ENCODE results near the gene ESAM. TPM values are rescaled to one million over a fixed set of nuclear protein-coding genes. Genes with fewer than 3 reads are reported as not detected.

The ESAM gene
- total and polyA plus RNA-seq, 4 donors = 4.0 to 15.6 (median 9.9) TPM

DNA sequence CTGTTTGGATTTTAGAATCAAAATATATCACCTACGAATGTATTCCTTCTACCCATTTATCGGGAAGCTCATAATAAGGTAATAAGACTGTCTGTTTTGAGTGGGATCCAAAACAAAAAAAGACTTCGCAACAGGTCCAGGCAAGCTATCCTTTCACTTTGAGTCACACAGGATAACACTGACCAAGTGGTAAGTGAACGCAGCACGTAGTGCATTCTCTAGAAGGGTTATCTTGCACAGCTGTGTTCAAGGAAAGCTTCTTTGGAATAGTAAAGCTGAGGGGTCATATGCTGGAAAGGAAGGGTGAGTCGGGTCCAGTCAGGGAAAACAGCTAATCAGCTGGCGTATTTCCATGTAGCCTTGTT is 44.7 kb downstream of the ESAM start:
- Histone ChIP-seq H3K4me3 (ENCODE audit: low read depth in 1 of 3, low read length in 3 of 3) (no peak overlapping the region), H3K27me3 (ENCODE audit: control insufficient read depth in 4 of 4, insufficient read depth in 4 of 4, low read length in 3 of 4) (peaks cover 0 to 13% (median 2%) of the 10 kb centered on the region in 4 donors), H3K9ac (ENCODE audit: low read depth in 1 of 2, low read length in 2 of 2) (no peak overlapping the region), H3K4me1 (ENCODE audit: control insufficient read depth in 4 of 4, insufficient read depth in 4 of 4, low read length in 3 of 4) (peaks cover 0 to 11% (median 8%) of the 10 kb centered on the region in 4 donors), H3K27ac (ENCODE audit: low read depth in 1 of 2, low read length in 2 of 2) (peak overlapping the region in 1 of 2 donors; percentile 46), H3K9me3 (ENCODE audit: control insufficient read depth in 4 of 4, low read length in 3 of 4) (no peaks in the 10 kb centered on the region), H3K36me3 (ENCODE audit: control insufficient read depth in 4 of 4, insufficient read depth in 3 of 4, low read depth in 1 of 4, low read length in 3 of 4) (no peaks in the 10 kb centered on the region)
- TF ChIP-seq GABPA (IDR thresholded peaks at IDR 0.05 in 1 of 2, conservative IDR thresholded peaks at IDR 0.05 in 1 of 2) = no peak
- peak in 1 of 2 donors; percentile 9 for TF ChIP-seq RXRA (IDR thresholded peaks at IDR 0.05)
- TF ChIP-seq, protein P1, sequence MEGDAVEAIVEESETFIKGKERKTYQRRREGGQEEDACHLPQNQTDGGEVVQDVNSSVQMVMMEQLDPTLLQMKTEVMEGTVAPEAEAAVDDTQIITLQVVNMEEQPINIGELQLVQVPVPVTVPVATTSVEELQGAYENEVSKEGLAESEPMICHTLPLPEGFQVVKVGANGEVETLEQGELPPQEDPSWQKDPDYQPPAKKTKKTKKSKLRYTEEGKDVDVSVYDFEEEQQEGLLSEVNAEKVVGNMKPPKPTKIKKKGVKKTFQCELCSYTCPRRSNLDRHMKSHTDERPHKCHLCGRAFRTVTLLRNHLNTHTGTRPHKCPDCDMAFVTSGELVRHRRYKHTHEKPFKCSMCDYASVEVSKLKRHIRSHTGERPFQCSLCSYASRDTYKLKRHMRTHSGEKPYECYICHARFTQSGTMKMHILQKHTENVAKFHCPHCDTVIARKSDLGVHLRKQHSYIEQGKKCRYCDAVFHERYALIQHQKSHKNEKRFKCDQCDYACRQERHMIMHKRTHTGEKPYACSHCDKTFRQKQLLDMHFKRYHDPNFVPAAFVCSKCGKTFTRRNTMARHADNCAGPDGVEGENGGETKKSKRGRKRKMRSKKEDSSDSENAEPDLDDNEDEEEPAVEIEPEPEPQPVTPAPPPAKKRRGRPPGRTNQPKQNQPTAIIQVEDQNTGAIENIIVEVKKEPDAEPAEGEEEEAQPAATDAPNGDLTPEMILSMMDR (IDR thresholded peaks at IDR 0.05; ENCODE audit: low read depth, low read length, missing input control) = no peak
- TF ChIP-seq NR2F2 (IDR thresholded peaks at IDR 0.05) = peak; percentile 59
- 42% methylated on average over 7 of the region's 7 CpGs for WGBS
- DNase-seq (ENCODE audit: low spot score) = no peak

DNA sequence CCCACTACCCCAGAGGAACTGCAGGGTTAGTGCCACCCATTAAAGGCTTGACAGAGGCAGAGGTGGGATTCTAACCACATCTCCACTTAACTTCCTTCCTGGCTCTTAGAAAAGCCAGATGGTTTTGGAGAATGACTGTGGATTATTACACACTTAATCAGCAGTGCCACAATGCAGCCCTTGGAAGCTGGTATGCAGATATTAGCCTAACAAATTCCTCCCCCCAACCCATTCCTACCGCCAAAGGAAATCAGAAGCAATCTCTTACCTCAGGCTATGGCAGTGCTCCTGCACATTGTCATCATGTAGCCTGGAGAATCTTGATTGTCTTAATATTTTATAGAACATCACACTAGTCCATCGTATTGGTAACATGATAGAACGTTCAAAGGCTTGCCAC is 45.5 kb downstream of the ESAM start:
- 59% methylated on average over 3 of the region's 3 CpGs for WGBS
- Histone ChIP-seq H3K4me3 (ENCODE audit: low read depth in 1 of 3, low read length in 3 of 3) (no peak overlapping the region), H3K36me3 (ENCODE audit: control insufficient read depth in 4 of 4, insufficient read depth in 3 of 4, low read depth in 1 of 4, low read length in 3 of 4) (no peaks in the 10 kb centered on the region), H3K27me3 (ENCODE audit: control insufficient read depth in 4 of 4, insufficient read depth in 4 of 4, low read length in 3 of 4) (peaks cover 0 to 8% (median 2%) of the 10 kb centered on the region in 4 donors), H3K27ac (ENCODE audit: low read depth in 1 of 2, low read length in 2 of 2) (no peak overlapping the region), H3K4me1 (ENCODE audit: control insufficient read depth in 4 of 4, insufficient read depth in 4 of 4, low read length in 3 of 4) (peaks cover 0 to 11% (median 8%) of the 10 kb centered on the region in 4 donors), H3K9me3 (ENCODE audit: control insufficient read depth in 4 of 4, low read length in 3 of 4) (no peaks in the 10 kb centered on the region), H3K9ac (ENCODE audit: low read depth in 1 of 2, low read length in 2 of 2) (no peak overlapping the region)
- TF ChIP-seq GABPA (IDR thresholded peaks at IDR 0.05 in 1 of 2, conservative IDR thresholded peaks at IDR 0.05 in 1 of 2) = no peak
- TF ChIP-seq RXRA (IDR thresholded peaks at IDR 0.05) = no peak
- TF ChIP-seq, protein P1 (IDR thresholded peaks at IDR 0.05; ENCODE audit: low read depth, low read length, missing input control) = no peak
- TF ChIP-seq, protein P2, sequence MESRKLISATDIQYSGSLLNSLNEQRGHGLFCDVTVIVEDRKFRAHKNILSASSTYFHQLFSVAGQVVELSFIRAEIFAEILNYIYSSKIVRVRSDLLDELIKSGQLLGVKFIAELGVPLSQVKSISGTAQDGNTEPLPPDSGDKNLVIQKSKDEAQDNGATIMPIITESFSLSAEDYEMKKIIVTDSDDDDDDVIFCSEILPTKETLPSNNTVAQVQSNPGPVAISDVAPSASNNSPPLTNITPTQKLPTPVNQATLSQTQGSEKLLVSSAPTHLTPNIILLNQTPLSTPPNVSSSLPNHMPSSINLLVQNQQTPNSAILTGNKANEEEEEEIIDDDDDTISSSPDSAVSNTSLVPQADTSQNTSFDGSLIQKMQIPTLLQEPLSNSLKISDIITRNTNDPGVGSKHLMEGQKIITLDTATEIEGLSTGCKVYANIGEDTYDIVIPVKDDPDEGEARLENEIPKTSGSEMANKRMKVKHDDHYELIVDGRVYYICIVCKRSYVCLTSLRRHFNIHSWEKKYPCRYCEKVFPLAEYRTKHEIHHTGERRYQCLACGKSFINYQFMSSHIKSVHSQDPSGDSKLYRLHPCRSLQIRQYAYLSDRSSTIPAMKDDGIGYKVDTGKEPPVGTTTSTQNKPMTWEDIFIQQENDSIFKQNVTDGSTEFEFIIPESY (IDR thresholded peaks at IDR 0.05) = no peak
- no peak for TF ChIP-seq HNF4A (conservative IDR thresholded peaks at IDR 0.05)
- no peak for TF ChIP-seq RAD21 (IDR thresholded peaks at IDR 0.05)
- no peak for TF ChIP-seq FOXA2 (IDR thresholded peaks at IDR 0.05)
- no peak for TF ChIP-seq SP1 (IDR thresholded peaks at IDR 0.05)
- no peak for TF ChIP-seq NR2F2 (IDR thresholded peaks at IDR 0.05)
- TF ChIP-seq FOXA1 (IDR thresholded peaks at IDR 0.05) = no peak
- no peak for TF ChIP-seq HNF4G (IDR thresholded peaks at IDR 0.05)
- TF ChIP-seq, protein P3, sequence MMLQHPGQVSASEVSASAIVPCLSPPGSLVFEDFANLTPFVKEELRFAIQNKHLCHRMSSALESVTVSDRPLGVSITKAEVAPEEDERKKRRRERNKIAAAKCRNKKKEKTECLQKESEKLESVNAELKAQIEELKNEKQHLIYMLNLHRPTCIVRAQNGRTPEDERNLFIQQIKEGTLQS (IDR thresholded peaks at IDR 0.05) = no peak
- TF ChIP-seq, protein P4, sequence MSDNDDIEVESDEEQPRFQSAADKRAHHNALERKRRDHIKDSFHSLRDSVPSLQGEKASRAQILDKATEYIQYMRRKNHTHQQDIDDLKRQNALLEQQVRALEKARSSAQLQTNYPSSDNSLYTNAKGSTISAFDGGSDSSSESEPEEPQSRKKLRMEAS (IDR thresholded peaks at IDR 0.05) = no peak
- no peak for TF ChIP-seq YY1 (IDR thresholded peaks at IDR 0.05)
- TF ChIP-seq EGR1 (IDR thresholded peaks at IDR 0.05; ENCODE audit: low read depth in 2 of 2) = no peak
- no peak for TF ChIP-seq TAF1 (conservative IDR thresholded peaks at IDR 0.05)
- no peak for DNase-seq (ENCODE audit: low spot score)

Data from liver (tissue), 9 donors.